ENCODE results near the gene PC. TPM values are rescaled to one million over a fixed set of nuclear protein-coding genes. Genes with fewer than 3 reads are reported as not detected.
A peak's percentile ranks its signal among the peaks of the same experiment; 100 is the strongest.

PC gene
- total and polyA plus RNA-seq, 2 experiments from 2014 or later: 47.4 to 78.1 TPM

- no peaks in the 10 kb centered on the region for H3K27me3 ChIP-seq
- peaks cover 8% of the 10 kb centered on the region for H3K4me1 ChIP-seq (ENCODE audit: insufficient read depth)
- H3K9me2 ChIP-seq (replicated peaks; ENCODE audit: insufficient read depth): no peaks in the 10 kb centered on the region
- no peak overlapping the region for H3K4me3 ChIP-seq
- WGBS (ENCODE audit: low lambda C conversion rate, missing lambda C conversion rate): 95% methylated on average over 6 of the region's 6 CpGs
- no peaks in the 10 kb centered on the region for H4K20me1 ChIP-seq (ENCODE audit: insufficient read depth, poor library complexity, severe bottlenecking)
- H3K9me3 ChIP-seq (ENCODE audit: low read depth): no peaks in the 10 kb centered on the region
- H3K36me3 ChIP-seq (replicated peaks; ENCODE audit: insufficient read depth, low read depth): no peaks in the 10 kb centered on the region
- H2AFZ ChIP-seq: no peak overlapping the region
- TF ChIP-seq EZH2phosphoT487 (IDR thresholded peaks at IDR 0.05; ENCODE audit: low read depth, severe bottlenecking, unreplicated experiment): no peak
- no peak for TF ChIP-seq EZH2 (IDR thresholded peaks at IDR 0.05; ENCODE audit: borderline replicate concordance)
- TF ChIP-seq CTCF (IDR thresholded peaks at IDR 0.05; ENCODE audit: poor library complexity): no peak
- no peaks in the 10 kb centered on the region for H3K79me2 ChIP-seq
- no peak overlapping the region for H3K27ac ChIP-seq
- H3K4me2 ChIP-seq: no peak overlapping the region
- no peak for DNase-seq (ENCODE audit: low spot score)
Measured at GRCh38 chr11:66978717-66979116, 20.5 kb upstream of the PC start.

DNA sequence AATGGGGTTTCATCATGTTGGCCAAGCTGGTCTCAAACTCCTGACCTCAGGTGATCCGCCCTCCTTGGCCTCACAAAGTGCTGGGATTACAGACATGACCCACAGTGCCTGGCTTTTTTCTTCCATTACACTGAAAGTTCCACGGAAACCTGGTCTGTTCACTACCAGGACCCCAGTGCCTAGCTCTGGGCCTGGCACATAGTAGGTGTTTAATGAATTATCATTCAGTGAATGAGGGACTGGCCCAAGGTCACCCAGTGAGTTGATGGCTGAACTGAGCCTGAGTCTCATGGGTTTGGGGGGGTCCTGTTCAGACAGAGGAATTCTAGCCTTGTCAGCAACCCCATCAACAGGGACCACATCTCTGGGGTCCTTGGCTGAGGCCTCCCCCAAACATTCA is 20.0 kb upstream of the PC start:
- Histone ChIP-seq H3K4me1 (ENCODE audit: insufficient read depth) (peaks cover 10% of the 10 kb centered on the region), H3K4me2 (no peak overlapping the region), H2AFZ (no peak overlapping the region), H3K36me3 (replicated peaks; ENCODE audit: insufficient read depth, low read depth) (no peaks in the 10 kb centered on the region), H3K9me3 (ENCODE audit: low read depth) (no peaks in the 10 kb centered on the region), H3K79me2 (no peaks in the 10 kb centered on the region), H3K4me3 (no peak overlapping the region), H4K20me1 (ENCODE audit: insufficient read depth, poor library complexity, severe bottlenecking) (no peaks in the 10 kb centered on the region), H3K27me3 (no peaks in the 10 kb centered on the region), H3K9me2 (replicated peaks; ENCODE audit: insufficient read depth) (no peaks in the 10 kb centered on the region), H3K27ac (no peak overlapping the region)
- DNase-seq (ENCODE audit: low spot score): no peak
- 100% methylated on average over 2 of the region's 2 CpGs for WGBS (ENCODE audit: low lambda C conversion rate, missing lambda C conversion rate)
- TF ChIP-seq CTCF (IDR thresholded peaks at IDR 0.05; ENCODE audit: poor library complexity) (no peak), EZH2 (IDR thresholded peaks at IDR 0.05; ENCODE audit: borderline replicate concordance) (no peak), EZH2phosphoT487 (IDR thresholded peaks at IDR 0.05; ENCODE audit: low read depth, severe bottlenecking, unreplicated experiment) (no peak)

DNA sequence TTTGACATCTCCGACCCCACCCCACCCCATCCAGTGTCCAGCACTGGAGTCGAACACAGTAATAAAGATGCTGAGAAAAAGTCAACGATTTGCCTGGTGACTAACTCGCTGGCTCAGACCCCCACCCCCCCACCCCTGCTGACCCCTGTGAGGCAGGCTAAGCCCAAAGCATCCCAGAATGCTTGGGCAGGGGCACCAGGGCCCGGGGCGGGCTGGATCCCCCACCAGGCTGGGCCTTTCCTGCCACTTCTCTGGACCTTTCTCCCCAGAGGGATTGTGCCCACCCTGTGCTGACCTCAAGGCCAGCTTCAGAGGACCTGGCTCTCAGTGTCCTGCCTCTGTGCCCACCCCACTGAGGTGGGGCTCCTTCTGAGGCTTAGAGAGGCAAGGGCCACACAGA is 18.7 kb upstream of the PC start:
- Histone ChIP-seq H3K79me2 (no peaks in the 10 kb centered on the region), H3K9me3 (ENCODE audit: low read depth) (no peaks in the 10 kb centered on the region), H3K4me1 (ENCODE audit: insufficient read depth) (peaks cover 11% of the 10 kb centered on the region), H3K9me2 (replicated peaks; ENCODE audit: insufficient read depth) (no peaks in the 10 kb centered on the region), H3K4me2 (no peak overlapping the region), H3K36me3 (replicated peaks; ENCODE audit: insufficient read depth, low read depth) (no peaks in the 10 kb centered on the region), H3K4me3 (no peak overlapping the region), H4K20me1 (ENCODE audit: insufficient read depth, poor library complexity, severe bottlenecking) (no peaks in the 10 kb centered on the region), H3K27ac (no peak overlapping the region), H3K27me3 (no peaks in the 10 kb centered on the region), H2AFZ (no peak overlapping the region)
- no peak for TF ChIP-seq EZH2 (IDR thresholded peaks at IDR 0.05; ENCODE audit: borderline replicate concordance)
- TF ChIP-seq EZH2phosphoT487 (IDR thresholded peaks at IDR 0.05; ENCODE audit: low read depth, severe bottlenecking, unreplicated experiment): no peak
- TF ChIP-seq CTCF (IDR thresholded peaks at IDR 0.05; ENCODE audit: poor library complexity): no peak
- WGBS (ENCODE audit: low lambda C conversion rate, missing lambda C conversion rate): 87% methylated on average over 6 of the region's 6 CpGs
- DNase-seq (ENCODE audit: low spot score): no peak

GRCh38 chr11:66976028-66976467 is 17.9 kb upstream of the PC start:
- Histone ChIP-seq H4K20me1 (ENCODE audit: insufficient read depth, poor library complexity, severe bottlenecking) (no peaks in the 10 kb centered on the region), H3K9me2 (replicated peaks; ENCODE audit: insufficient read depth) (no peaks in the 10 kb centered on the region), H3K27me3 (no peaks in the 10 kb centered on the region), H3K79me2 (no peaks in the 10 kb centered on the region), H3K9me3 (ENCODE audit: low read depth) (no peaks in the 10 kb centered on the region), H3K4me2 (no peak overlapping the region), H3K36me3 (replicated peaks; ENCODE audit: insufficient read depth, low read depth) (no peaks in the 10 kb centered on the region), H2AFZ (no peak overlapping the region), H3K4me1 (ENCODE audit: insufficient read depth) (peaks cover 18% of the 10 kb centered on the region), H3K27ac (no peak overlapping the region), H3K4me3 (no peak overlapping the region)
- peak; percentile 46 for DNase-seq (ENCODE audit: low spot score)
- TF ChIP-seq EZH2 (IDR thresholded peaks at IDR 0.05; ENCODE audit: borderline replicate concordance): no peak
- TF ChIP-seq CTCF (IDR thresholded peaks at IDR 0.05; ENCODE audit: poor library complexity): peak; percentile 68
- WGBS (ENCODE audit: low lambda C conversion rate, missing lambda C conversion rate): 45% methylated on average over 9 of the region's 9 CpGs

Measured in hepatocyte (in vitro differentiated cells).